PC-3 (cell line): ENCODE measurements around the gene SLF2.

Experiments used
- EZH2phosphoT487 ChIP-seq: fragments of 300-600 bp; sonication (generic); IDR thresholded peaks from 2 replicates; pipeline ENCODE4 v1.6.1; 2018; ENCODE audit warnings: mild to moderate bottlenecking, antibody characterized with exemption, low read length, borderline replicate concordance
- TF ChIP-seq, protein P1 (sequence below): fragments of 300-600 bp; sonication (generic); conservative IDR thresholded peaks from 2 replicates; pipeline ENCODE4 v1.5.1; 2017; ENCODE audit warnings: antibody characterized with exemption, low read depth, mild to moderate bottlenecking, low read length

GRCh38 chr10:100985336-100985735, 72.6 kb downstream of the SLF2 start:
- TF ChIP-seq, protein P1, sequence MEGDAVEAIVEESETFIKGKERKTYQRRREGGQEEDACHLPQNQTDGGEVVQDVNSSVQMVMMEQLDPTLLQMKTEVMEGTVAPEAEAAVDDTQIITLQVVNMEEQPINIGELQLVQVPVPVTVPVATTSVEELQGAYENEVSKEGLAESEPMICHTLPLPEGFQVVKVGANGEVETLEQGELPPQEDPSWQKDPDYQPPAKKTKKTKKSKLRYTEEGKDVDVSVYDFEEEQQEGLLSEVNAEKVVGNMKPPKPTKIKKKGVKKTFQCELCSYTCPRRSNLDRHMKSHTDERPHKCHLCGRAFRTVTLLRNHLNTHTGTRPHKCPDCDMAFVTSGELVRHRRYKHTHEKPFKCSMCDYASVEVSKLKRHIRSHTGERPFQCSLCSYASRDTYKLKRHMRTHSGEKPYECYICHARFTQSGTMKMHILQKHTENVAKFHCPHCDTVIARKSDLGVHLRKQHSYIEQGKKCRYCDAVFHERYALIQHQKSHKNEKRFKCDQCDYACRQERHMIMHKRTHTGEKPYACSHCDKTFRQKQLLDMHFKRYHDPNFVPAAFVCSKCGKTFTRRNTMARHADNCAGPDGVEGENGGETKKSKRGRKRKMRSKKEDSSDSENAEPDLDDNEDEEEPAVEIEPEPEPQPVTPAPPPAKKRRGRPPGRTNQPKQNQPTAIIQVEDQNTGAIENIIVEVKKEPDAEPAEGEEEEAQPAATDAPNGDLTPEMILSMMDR: no peak
- no peak for TF ChIP-seq EZH2phosphoT487
